Hematopoietic multipotent progenitor cell treated with erythropoietin and hydrocortisone succinate and interleukin-3 and kit ligand, for 6 days (in vitro differentiated cells): ENCODE results near the gene EPAS1.

Experiments
- DNase-seq: peaks from one replicate; pipeline ENCODE4 v3.0.0-alpha.2; 2015

Gene EPAS1

GRCh38 chr2:46413631-46414030 is 116.4 kb downstream of the EPAS1 start:
- DNase-seq = no peak

- DNase-seq = no peak
These were observed 117.5 kb downstream of the EPAS1 start for GRCh38 chr2:46414701-46415100.

GRCh38 chr2:46416280-46416679 is 119.1 kb downstream of the EPAS1 start:
- no peak for DNase-seq

- DNase-seq = no peak
These were observed 119.7 kb downstream of the EPAS1 start for GRCh38 chr2:46416739-46417403.

DNA sequence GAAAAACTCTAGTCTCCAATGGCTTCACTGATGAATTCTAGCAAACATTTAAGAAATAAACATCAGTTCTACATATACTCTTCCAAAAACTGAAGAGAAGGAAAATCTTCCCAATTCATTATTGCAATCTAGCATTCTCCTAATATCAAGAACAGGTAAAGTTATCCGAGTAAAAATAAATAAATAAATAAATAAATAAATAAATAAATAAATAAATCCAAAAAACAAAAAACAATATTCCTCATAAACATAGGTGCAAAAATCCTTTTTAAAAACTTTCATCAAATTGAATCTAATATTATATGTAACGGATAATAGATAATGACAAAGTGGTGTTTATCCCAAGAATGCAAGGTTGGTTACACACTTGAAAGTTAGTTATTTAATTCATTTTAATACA is 123.7 kb downstream of the EPAS1 start:
- no peak for DNase-seq

- no peak for DNase-seq
These were observed 124.2 kb downstream of the EPAS1 start for GRCh38 chr2:46421361-46421760.

- no peak for DNase-seq
These were observed 125.6 kb downstream of the EPAS1 start for GRCh38 chr2:46422717-46423394.

GRCh38 chr2:46424937-46425336 is 127.7 kb downstream of the EPAS1 start:
- no peak for DNase-seq

- DNase-seq = no peak
These were observed 131.8 kb downstream of the EPAS1 start for GRCh38 chr2:46428911-46429436.

- no peak for DNase-seq
These were observed 133.2 kb downstream of the EPAS1 start for GRCh38 chr2:46430413-46430812.

GRCh38 chr2:46430992-46431391 is 133.8 kb downstream of the EPAS1 start:
- DNase-seq = no peak

DNA sequence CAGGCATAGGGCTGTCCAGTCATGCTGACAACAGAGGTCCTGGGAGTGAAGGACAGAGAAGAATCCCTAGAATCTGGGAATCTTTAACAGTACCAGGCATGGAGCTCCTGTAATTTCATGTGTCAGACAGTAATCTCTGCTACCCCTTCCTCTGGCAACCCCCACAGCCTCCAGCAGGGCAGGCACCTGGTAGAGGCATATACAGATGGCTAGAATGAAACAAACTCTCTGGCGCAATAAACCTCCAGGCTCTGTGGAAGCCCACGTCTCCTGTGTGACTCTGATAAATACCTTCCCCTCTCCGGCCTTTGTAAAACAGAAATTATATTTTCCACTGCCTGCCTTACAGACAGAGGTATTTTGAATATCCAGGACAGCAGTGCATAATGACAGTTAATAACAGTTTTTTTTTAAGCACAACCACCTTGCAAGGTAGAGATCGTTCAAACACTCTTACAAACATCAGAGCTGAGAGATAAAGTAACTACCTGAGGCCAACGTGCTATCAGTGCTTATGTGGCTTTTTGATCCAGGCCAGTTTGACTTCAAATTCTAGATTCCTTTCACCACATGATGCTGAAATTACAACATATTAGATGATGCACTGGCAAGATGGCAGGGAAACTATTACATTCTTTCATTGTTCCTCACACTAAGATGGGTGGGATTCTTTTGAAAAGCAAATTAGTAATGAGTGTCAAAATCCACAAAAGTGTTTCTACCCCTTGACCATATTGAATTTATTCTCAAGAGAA is 134.5 kb downstream of the EPAS1 start:
- DNase-seq = peak; percentile 34

DNA sequence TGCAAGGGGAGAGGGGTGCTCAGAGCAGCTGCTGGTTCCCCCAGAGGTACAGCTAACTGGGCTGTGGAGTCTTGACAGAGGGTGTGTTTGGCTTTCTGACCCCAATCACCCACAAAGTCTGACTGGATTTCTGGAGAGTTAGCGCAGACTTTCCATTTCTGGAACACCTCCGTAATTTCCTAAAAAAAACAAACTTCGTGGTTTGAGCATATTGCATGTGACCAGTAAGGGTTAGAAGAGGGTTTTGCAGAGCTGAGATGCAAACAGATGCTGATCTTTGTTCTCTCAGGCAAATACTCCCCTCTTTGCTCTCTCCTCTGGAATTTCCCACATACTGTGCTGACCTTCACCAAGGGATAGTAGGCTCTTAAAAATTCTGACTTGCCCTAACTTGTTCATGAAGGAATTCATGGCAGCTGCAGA is 137.7 kb downstream of the EPAS1 start:
- no peak for DNase-seq

- no peak for DNase-seq
These were observed 138.1 kb downstream of the EPAS1 start for GRCh38 chr2:46435353-46435752.

GRCh38 chr2:46435796-46436360 is 138.7 kb downstream of the EPAS1 start:
- peak; percentile 10 for DNase-seq
